ENCODE measurements around the gene FBXW2. TPM values are rescaled to one million over a fixed set of nuclear protein-coding genes. Genes with fewer than 3 reads are reported as not detected.
A peak's percentile ranks its signal among the peaks of the same experiment; 100 is the strongest.
"Not testable (repeated sequence)": the region's sequence is repeated elsewhere in the genome, so short reads cannot be mapped to it uniquely, and the experiment has no call there.

Gene FBXW2
- polyA plus RNA-seq, 3 donors from 2014 or later, result 34.0 to 60.4 (median 51.0) TPM

DNA sequence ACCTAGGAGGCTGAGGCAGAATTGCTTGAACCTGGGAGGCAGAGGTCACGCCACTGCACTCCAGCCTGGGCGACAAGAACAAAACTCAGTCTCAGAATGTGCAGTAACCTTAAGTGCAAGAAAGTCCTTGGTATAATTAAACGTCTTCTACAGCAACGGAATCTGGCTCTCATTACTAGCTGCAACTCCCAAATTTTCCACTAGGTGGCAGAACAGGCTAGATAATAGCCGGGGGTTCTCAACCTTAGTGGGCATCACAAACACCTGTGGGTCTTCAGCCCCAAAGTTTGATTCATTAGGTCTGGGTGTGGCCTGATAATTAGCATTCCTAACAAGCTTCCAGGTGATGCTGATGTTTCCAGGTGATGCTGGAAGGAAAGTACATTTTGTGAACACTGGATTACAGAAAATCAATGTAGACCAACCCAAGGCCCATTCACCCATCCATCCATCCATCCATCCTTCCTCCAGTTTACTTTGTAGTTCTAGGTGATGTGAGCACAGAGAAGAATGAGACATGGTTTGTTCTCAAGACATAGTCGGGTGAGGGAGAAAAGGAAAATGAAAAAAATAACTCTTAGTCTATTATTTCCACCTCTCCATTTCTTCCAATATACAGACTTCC lies 37.3 kb downstream of the FBXW2 start:
- H3K36me3 Mint-ChIP-seq, result peaks cover 7 to 14% (median 10%) of the 10 kb centered on the region in 3 donors
- H3K4me3 Mint-ChIP-seq, result no peak overlapping the region
- H3K9me3 Mint-ChIP-seq, result no peaks in the 10 kb centered on the region
- no peaks in the 10 kb centered on the region for H3K27me3 Mint-ChIP-seq (ENCODE audit: low read depth in 3 of 3)
- peak overlapping the region in 1 of 6 donors; percentile 39 for H3K27ac Mint-ChIP-seq
- H3K4me1 Mint-ChIP-seq, result no peaks in the 10 kb centered on the region
- peak; percentile 57 to 63 (median 58) for DNase-seq

DNA sequence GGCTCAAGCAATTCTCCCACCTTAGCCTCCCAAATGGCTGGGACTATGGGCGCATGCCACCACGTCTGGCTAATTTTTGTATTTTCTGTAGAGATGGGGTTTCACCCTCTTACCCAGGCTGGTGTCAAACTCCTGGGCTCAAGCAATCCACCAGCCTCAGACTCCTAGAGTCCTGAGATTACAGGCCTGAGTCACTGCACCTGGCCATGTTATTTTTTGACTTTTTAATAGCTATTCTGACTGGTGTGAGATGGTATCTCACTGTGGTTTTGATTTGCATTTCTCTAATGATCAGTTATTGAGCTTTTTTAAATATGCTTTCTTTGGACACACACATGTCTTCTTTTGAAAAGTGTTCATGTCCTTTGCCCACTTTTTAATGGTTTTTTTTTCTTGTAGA lies 38.2 kb downstream of the FBXW2 start:
- H3K27ac Mint-ChIP-seq, result no peak overlapping the region
- H3K4me1 Mint-ChIP-seq, result no peaks in the 10 kb centered on the region
- H3K27me3 Mint-ChIP-seq (ENCODE audit: low read depth in 3 of 3), result no peaks in the 10 kb centered on the region
- no peak for DNase-seq
- H3K9me3 Mint-ChIP-seq, result no peaks in the 10 kb centered on the region
- H3K36me3 Mint-ChIP-seq, result peaks cover 4 to 14% (median 10%) of the 10 kb centered on the region in 3 donors
- H3K4me3 Mint-ChIP-seq, result no peak overlapping the region

DNA sequence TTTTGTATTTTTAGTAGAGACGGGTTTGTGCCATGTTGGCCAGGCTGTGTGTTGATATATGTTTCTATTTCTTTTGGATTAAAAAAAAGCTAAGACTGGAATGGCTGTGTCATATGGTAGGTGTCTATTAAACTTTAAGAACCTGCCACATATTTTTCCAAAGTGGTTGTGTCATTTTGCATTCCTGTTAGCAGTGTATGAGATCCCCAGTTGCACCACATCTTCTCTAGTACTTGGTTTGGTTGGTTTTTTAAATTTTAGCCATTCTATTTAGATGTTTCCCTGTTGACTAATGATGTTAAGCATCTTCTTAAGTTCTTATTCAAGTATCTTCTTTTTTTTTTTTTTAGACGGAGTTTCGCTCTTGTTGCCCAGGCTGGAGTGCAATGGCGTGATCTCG lies 42.8 kb downstream of the FBXW2 start:
- DNase-seq, result no peak
- Mint-ChIP-seq H3K36me3 (peaks cover 0 to 14% (median 4%) of the 10 kb centered on the region in 3 donors), H3K4me3 (no peak overlapping the region), H3K27me3 (ENCODE audit: low read depth in 3 of 3) (no peaks in the 10 kb centered on the region), H3K4me1 (no peaks in the 10 kb centered on the region), H3K27ac (no peak overlapping the region), H3K9me3 (no peaks in the 10 kb centered on the region)

DNA sequence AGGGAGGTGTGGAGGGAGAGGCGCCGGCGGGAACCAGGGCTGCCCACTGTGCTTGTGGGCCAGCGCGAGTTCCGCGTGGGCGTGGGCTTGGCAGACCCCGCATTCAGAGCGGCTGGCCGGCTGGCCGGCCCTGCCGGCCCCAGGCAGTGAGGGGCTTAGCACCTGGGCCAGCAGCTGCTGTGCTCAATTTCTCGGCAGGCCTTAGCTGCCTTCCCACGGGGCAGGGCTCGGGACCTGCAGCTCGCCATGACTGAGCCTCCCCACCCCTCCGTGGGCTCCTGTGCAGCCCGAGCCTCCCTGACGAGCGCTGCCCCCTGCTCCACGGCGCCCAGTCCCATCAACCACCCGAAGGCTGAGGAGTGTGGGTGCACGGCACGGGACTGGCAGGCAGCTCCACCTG lies 46.9 kb downstream of the FBXW2 start:
- H3K4me3 Mint-ChIP-seq; H3K27ac Mint-ChIP-seq; DNase-seq; H3K4me1 Mint-ChIP-seq; H3K27me3 Mint-ChIP-seq (ENCODE audit: low read depth in 3 of 3); H3K36me3 Mint-ChIP-seq; H3K9me3 Mint-ChIP-seq: not testable (repeated sequence)

DNA sequence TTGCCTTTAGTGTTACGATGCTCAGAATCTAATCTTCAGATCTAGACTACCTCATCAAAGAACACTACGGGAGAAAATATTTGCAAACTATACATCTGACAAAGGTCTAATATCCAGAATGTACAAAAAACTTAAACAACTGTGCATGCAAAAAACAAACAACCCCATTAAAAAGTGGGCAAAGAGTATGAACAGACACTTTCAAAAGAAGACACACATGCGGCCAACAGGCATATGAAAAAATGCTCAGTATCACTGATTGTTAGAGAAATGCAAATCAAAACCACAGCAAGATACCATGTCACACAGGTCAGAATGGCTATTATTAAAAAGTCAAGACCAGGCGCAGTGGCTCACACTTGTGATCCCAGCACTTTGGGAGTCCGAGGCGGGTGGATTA lies 47.9 kb downstream of the FBXW2 start:
- no peaks in the 10 kb centered on the region for H3K27me3 Mint-ChIP-seq (ENCODE audit: low read depth in 3 of 3)
- no peak overlapping the region for H3K27ac Mint-ChIP-seq
- H3K9me3 Mint-ChIP-seq, result no peaks in the 10 kb centered on the region
- no peak overlapping the region for H3K4me3 Mint-ChIP-seq
- H3K36me3 Mint-ChIP-seq, result peaks cover 0 to 4% (median 3%) of the 10 kb centered on the region in 3 donors
- no peaks in the 10 kb centered on the region for H3K4me1 Mint-ChIP-seq
- no peak for DNase-seq

DNA sequence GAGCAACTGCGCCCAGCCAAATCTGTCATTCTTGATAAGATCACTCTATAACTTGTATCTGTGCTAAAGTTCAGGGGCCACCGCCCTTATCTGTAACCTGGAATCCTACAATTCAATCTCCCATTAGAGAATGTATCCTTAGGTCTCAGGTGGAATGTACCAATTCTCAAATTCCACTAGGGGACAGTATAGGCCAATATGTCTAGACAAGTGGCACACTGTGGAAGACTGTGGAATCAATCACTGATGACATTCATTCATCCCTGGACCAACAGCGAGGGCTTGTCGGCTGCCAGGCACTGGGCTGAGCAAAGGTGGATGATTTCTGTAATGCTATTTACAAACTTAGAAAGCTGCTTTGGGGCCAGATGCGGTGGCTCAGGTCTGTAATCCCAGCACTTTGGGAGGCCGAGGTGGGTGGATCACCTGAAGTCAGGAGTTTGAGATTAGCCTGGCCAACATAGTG lies 50.2 kb downstream of the FBXW2 start:
- Mint-ChIP-seq H3K9me3 (no peaks in the 10 kb centered on the region), H3K4me3 (no peak overlapping the region), H3K27ac (no peak overlapping the region), H3K4me1 (no peaks in the 10 kb centered on the region), H3K27me3 (ENCODE audit: low read depth in 3 of 3) (no peaks in the 10 kb centered on the region), H3K36me3 (peaks cover 0 to 4% (median 3%) of the 10 kb centered on the region in 3 donors)
- peak in 1 of 3 donors; percentile 19 for DNase-seq

DNA sequence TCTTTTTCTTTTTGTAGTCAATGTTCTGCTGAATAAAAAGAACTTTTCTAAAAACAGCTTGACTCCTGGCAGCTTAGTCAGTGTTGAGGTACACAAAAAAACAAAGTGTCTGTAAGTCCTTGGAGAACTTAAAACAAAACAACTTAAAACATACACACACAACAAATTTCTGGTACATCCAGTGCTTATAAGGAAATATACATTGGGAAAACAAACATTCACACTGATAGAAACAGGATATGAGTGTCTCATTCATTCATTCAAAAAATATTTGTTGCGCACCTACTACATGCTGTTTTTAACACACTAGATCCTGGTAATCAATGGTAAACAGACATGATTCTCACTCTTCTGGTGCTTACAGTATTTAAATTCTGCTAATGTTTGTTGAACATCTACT lies 51.5 kb downstream of the FBXW2 start:
- Mint-ChIP-seq H3K36me3 (peaks cover 0 to 4% (median 3%) of the 10 kb centered on the region in 3 donors), H3K9me3 (no peaks in the 10 kb centered on the region), H3K27ac (no peak overlapping the region), H3K27me3 (ENCODE audit: low read depth in 3 of 3) (no peaks in the 10 kb centered on the region), H3K4me3 (no peak overlapping the region), H3K4me1 (no peaks in the 10 kb centered on the region)
- DNase-seq, result no peak

DNA sequence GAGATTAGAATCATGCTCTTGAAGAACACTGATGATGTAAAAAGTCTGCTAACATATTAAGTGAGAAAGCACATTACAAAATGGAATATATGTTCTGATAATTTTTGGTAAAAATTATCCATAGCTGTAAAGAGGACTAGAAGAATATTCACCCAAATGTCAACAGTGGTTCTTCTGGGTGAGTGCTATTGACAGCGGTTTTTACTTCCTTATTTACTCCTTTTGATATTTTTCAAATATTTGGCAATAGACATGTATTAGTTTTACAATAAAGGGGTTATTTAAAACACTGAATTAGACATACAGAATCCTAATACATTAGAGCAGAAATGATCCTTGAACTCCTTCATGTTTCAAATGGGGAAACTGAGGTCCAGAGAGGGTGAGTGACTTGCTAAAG lies 52.0 kb downstream of the FBXW2 start:
- H3K9me3 Mint-ChIP-seq, result no peaks in the 10 kb centered on the region
- no peaks in the 10 kb centered on the region for H3K27me3 Mint-ChIP-seq (ENCODE audit: low read depth in 3 of 3)
- no peak for DNase-seq
- H3K36me3 Mint-ChIP-seq, result peaks cover 0 to 4% (median 3%) of the 10 kb centered on the region in 3 donors
- H3K27ac Mint-ChIP-seq, result no peak overlapping the region
- H3K4me1 Mint-ChIP-seq, result no peaks in the 10 kb centered on the region
- H3K4me3 Mint-ChIP-seq, result no peak overlapping the region

DNA sequence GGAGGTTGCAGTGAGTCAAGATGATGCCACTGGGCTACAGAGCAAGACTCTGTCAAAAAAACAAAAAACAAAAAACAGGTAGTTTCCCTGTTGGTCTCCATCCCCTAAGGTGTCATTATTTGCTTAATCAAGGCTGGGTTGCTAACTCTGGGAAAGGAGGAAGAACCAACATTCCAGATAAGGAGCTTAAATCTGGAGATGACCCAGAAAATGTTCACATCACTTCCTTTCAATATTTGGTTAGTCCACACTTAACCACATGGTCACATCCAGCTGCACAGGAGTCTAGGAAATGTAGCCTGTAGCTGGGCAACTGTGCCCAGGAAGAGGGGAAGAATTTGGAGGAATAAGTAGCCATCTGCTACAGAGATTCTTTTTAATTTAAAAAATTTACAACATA lies 53.1 kb downstream of the FBXW2 start:
- H3K4me1 Mint-ChIP-seq, result no peaks in the 10 kb centered on the region
- DNase-seq, result no peak
- no peak overlapping the region for H3K4me3 Mint-ChIP-seq
- no peak overlapping the region for H3K27ac Mint-ChIP-seq
- H3K36me3 Mint-ChIP-seq, result peaks cover 0 to under 1% (median 0%) of the 10 kb centered on the region in 3 donors
- no peaks in the 10 kb centered on the region for H3K9me3 Mint-ChIP-seq
- H3K27me3 Mint-ChIP-seq (ENCODE audit: low read depth in 3 of 3), result no peaks in the 10 kb centered on the region

DNA sequence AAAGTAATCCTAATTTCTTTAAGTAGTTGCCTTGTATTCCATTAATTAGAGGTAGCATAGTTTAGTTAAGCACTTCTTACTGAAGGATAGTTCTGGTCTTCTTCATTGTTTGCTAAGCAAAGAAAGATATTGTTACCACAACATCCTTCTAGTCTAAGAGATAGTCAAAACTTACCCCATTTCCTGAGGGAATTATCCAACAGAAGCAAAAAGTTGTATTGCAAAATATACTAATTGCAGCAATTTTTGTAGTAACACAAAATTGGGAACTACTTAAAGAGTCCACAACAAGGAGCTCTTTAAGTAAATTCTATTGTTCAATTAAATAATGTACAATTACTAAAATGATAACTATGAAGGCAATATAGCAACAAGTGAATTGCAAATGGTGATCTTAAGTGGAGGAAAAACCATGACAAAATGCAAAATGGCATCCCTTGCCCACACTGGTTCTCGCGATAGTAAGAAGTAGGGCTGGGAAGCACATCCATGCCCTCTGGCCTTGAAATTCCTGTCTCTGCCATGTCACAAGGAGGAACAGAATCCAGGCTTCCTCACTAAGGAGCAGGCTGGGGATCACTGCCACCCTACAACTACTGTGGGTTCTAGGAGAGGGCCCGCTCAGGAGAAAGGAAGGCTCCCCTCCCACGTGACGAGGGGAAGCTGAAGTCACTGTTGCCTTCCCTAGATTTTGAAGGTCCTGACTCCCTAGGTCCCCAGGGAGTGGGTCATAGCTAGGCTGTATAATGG lies 55.6 kb downstream of the FBXW2 start:
- Mint-ChIP-seq H3K36me3 (no peaks in the 10 kb centered on the region), H3K27me3 (ENCODE audit: low read depth in 3 of 3) (no peaks in the 10 kb centered on the region), H3K4me3 (no peak overlapping the region), H3K9me3 (no peaks in the 10 kb centered on the region), H3K27ac (no peak overlapping the region), H3K4me1 (no peaks in the 10 kb centered on the region)
- no peak for DNase-seq

DNA sequence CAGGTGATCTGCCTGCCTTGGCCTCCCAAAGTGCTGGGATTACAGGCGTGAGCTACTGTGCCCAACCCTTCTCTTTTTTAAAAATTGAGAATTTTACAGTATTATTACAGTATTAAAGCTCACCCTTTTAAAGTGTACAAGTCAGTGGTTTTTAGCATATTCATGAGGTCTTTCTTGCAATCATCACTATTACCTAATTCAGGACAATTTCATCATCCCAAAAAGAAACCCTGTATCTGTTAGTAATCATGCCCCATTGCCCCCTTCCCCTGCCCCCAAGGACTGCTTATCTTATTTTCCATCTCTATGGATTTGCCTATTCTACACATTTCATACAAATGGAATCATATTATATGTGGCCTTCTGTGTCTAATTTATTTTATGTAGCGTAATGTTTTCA lies 56.3 kb downstream of the FBXW2 start:
- no peaks in the 10 kb centered on the region for H3K9me3 Mint-ChIP-seq
- no peak for DNase-seq
- H3K36me3 Mint-ChIP-seq, result no peaks in the 10 kb centered on the region
- H3K4me1 Mint-ChIP-seq, result no peaks in the 10 kb centered on the region
- no peak overlapping the region for H3K4me3 Mint-ChIP-seq
- no peak overlapping the region for H3K27ac Mint-ChIP-seq
- H3K27me3 Mint-ChIP-seq (ENCODE audit: low read depth in 3 of 3), result peaks cover 0 to 1% (median 0%) of the 10 kb centered on the region in 3 donors

DNA sequence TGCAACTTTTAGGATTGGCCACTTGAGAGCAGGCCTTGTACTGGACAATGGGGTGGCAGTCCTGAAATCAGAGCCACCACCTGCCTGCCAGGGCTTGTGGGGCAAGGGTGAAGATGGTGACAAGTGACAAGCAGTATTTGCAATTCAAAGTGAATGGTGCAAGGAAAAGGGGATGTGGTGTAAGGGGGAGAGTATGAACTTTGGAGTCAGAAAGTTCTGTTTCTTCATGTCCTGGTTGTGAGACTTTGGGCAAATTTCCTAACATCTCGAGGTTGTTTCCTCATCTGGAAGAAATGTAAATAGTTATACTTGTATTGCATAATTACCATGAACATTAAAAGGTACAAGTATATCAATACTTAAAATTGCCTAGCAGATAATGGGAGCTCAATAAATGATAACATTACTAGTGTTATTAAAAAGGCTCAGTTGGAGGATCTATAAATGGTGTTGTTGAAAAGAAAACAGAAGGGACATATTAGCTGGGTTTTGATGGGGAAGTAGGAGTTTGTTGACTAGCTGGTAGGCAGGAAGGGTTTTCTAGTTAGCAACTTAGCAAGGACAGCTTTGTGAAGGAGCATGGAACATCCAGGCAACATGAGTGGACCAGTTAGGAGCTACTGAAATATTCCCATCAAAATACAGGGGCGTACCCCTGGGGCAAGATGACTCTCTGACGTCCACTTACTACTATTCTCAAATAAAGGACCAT lies 57.6 kb downstream of the FBXW2 start:
- Mint-ChIP-seq H3K4me1 (no peaks in the 10 kb centered on the region), H3K9me3 (no peaks in the 10 kb centered on the region), H3K36me3 (no peaks in the 10 kb centered on the region), H3K4me3 (no peak overlapping the region), H3K27me3 (ENCODE audit: low read depth in 3 of 3) (peaks cover 0 to 2% (median 1%) of the 10 kb centered on the region in 3 donors), H3K27ac (peak overlapping the region in 1 of 6 donors; percentile 22)
- DNase-seq, result no peak

DNA sequence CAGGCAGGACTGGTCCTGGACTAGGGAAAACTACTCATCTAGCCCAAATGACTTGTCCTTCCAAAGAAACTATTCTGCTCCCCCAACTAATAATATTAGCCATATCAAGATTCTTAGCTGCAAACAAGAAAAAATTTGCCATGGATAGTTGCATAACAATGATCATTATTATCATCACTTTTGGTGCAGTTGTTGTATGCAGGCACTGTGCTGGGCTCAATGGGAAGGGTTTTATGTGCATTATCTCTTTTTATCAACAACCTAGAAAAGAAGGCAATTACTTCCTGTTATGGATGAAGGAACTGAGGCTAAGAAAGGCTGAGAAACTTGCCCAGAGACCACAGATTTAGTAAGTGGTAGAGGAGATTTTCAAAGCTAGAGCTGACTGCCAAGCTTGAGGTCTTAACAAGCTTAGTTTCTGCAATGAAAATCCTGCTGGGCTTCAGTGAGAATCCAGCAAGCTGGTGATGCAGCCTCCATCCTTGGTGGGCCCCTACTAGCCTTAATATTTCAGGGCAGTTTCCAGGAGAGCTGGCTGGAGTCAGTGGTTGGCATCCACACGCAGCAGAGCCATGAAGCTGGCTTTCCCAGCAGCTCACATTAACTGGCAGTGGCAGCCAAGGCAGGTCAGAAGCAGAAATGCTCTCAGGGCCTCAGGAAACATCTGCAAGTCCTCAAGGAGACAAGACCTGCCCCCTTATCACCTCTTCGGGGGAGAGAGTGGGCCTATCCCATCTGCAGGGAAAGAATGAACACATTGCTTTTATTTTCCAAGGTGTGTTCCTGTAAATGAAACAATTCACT lies 58.4 kb downstream of the FBXW2 start:
- H3K4me3 Mint-ChIP-seq, result no peak overlapping the region
- no peaks in the 10 kb centered on the region for H3K4me1 Mint-ChIP-seq
- H3K27me3 Mint-ChIP-seq (ENCODE audit: low read depth in 3 of 3), result peaks cover 0 to 2% (median 1%) of the 10 kb centered on the region in 3 donors
- no peaks in the 10 kb centered on the region for H3K36me3 Mint-ChIP-seq
- no peak overlapping the region for H3K27ac Mint-ChIP-seq
- no peak for DNase-seq
- no peaks in the 10 kb centered on the region for H3K9me3 Mint-ChIP-seq

Measured in immature natural killer cell (primary cell).